ENCODE measurements around the gene KLHL6.

KLHL6 gene

DNA sequence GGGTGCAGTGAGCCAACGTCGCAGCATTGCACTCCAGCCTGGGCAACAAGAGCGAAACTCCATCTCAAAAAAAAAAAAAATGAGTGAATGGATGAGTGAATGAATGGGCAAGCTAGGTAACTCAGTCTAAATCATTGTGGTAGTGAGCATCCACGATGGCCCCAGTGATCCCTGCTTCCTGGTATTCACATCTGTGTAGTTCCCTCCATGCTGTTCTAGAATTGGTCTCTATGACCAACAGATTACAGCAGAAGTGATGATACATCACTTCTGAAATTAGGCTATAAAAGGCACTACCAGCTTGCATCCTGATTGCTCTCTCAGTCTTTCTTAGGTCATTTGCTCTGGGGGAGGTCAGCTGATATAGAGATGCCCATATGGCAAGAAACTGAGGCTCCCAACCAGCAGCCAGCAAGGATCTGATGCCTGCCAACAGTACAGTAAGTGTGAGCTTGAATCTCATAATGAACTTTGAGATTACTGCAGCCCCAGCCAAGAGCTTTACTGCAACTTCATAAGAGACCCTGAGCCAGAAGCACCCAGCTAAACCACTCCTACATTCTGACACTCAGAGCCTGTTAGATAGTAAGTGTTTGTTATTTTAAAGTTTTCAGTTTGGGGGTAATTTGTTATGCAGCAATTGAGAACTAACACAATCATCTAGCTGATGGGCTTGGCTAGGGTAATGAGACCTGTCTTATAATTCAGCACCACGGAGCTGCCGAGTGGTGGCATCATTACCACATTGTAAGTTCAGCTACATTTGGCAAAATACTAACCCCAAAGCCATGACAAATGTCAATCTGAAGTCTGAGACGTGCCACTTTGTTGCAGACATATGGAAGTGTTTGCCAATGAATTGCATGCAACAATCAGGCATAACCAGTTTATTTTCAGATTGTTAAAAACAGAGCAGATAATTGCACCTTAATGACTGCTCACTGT lies 53.0 kb downstream of the KLHL6 start:
- DNase-seq = no peak

DNA sequence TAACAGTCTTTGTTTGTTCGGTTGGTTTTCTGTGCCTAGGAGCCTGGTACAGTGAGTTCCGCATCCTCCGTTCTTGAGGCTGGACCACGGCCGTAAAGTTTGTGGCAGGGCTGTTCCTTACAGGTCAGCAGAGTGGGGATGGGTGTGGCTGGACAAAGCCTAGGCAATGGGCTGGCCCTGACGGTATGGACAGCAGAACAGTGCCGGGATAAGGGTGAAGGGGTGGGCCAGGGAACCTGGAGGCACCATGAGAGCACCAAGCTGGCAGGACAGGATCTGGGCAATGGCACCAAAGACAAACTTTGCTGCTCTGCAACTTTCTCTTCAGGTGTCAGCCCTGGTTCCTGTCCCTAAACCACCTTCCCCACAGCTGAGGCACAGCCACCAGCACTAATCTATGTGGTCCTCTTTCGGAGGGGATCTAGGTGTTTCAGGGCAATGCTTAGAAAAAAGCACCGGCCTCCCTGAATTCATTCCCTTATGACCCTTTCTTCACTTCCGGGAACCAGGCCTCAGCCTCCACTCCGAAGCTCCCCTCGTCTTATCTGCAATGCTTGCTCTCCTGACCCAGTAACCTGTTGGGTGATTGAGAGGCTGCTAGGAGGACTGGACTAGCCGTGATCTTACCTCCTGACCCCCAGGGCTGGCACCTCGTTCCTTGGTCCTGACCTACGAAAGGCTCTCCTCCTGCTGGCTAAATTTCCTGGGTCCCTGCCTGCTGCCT lies 54.4 kb downstream of the KLHL6 start:
- no peak for DNase-seq

DNA sequence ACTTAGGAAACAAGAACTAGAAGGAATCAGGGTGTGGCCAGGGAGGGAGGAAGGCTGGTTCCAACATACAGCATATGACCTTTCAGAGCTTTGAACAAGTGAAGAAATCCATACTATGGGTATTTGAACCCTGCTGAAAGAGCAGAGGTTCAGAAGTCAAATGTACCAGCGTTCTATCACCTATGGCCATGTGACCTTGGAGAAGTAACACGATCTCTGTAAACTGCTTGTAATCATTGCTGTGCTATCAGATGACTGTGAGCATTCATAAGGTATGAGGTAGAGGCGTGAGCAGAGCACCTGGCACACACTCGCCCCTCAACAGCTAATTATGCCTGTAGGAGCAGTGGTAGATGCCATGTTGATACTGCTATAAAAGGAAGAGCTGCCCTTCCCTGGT lies 55.2 kb downstream of the KLHL6 start:
- DNase-seq = peak; percentile 51

DNA sequence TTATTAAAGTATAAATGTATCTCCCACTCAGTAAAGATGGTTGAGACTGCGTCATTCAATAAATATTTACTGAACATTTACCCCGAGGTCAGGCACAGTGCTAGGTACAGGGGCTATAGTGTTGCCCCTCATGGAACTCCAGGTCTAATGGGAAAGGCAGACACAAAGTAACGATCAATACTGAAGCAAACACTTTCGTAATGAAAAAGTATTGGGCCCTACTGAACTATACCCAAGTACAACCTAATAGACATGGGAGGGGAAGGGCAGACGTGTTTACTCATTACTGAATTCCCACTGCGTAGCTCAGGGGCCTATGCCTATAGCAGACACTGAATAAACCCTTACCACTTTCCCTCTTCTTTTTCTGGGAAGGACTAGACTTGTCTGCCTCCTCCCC lies 56.9 kb downstream of the KLHL6 start:
- no peak for DNase-seq

DNA sequence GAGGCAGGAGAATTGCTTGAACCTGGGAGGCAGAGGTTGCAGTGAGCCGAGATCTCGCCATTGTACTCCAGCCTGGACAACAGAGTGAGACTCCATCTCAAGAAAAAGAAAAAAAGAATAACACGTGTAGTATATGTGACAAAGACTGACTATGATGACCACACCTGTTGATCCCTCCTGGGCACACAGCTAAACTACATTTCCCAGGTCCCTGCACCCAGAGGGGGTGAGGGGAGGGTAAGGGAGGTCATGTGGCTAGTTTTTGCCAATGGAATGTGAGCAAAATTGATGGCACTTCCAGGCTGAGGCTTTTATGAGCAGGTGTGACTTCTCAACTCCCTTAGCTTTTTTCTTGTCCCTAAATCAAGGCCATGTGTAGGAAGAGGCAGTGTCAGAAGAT lies 58.2 kb downstream of the KLHL6 start:
- no peak for DNase-seq

DNA sequence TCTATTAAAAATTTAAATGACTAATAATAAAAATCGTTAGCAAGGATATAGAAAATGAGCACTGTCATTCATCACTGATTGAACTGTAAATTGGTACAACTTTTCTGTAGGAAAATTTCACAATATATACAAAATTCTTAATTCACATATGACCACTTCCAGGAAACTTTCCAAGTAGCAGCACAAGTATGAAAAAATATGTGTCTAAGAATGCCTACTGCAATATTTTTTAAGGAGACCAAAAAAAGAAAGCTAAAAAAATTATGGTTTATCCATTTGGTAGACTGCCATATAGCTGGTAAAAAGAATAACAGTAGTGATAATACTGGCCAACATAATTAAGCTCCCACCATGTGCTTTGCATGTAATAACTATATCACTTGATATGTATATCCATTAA lies 59.2 kb downstream of the KLHL6 start:
- DNase-seq = no peak

DNA sequence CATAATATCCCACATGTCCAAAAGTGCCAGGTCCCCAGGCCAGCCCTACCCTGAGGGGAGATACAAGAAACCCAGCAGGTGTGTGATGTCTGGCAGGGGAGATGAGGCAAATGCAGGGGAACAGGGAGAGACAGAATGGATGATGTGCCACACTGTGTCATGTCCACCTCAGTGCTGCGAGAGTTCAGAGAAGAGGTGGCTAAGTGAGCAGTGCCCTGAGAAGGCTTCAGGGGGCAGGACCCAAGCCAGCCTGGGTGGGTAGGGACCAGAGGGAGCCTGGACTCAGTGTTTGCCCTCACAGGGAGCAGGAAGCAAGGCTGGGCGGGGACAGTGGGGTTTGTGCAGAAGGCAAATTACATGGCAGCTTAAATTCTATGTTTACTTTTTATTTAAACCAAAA lies 61.2 kb downstream of the KLHL6 start:
- no peak for DNase-seq

DNA sequence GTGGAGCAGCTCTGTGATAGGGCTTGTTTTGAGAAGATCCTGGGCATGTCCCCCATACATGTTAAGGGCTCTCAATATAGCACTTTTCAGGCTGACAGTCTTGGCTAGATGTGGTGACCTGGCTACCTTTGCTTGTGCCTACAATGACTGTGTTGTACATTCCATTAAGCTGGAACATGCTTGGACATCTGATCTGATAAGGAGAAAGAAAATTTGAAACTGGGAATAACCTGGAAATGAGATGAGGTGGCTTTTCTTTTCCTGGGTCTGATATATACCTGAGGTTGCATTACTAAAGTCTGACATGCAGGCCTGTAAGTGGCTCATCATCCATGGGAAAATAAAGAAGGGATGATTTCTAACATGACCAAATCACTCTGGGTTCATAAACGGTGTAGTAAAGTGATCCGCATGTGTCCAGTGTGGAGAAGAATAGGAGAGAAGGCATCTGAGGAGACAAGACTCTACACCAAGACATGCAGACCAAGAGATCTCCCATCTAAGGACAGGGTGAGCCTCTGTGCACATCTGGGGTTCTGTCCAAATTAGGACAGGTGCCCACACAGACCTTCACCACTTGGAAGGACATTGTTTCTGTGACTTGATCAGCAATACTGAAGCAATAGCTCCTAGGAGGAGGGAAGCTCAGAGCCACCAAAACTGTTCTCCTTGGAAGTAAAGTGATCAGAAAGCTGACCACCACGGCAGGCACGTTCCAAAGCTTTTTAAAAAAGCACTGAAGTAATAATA lies 62.0 kb downstream of the KLHL6 start:
- DNase-seq = no peak

DNA sequence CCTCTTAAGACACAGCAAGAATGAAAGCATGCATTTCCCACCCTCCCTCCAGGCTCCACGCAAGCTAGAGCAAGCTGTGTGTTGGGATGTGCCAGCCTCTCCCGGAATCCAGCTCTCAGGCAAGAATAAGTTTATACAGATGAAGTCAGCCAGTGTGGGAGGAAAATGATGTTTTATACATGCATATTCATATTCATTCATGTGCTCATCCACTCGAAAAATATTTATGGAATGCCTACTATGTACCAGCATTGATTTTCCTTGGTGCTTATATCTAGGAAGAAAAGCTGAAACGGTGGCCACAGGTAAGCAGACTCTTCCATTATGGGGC lies 62.7 kb downstream of the KLHL6 start:
- DNase-seq = no peak

DNA sequence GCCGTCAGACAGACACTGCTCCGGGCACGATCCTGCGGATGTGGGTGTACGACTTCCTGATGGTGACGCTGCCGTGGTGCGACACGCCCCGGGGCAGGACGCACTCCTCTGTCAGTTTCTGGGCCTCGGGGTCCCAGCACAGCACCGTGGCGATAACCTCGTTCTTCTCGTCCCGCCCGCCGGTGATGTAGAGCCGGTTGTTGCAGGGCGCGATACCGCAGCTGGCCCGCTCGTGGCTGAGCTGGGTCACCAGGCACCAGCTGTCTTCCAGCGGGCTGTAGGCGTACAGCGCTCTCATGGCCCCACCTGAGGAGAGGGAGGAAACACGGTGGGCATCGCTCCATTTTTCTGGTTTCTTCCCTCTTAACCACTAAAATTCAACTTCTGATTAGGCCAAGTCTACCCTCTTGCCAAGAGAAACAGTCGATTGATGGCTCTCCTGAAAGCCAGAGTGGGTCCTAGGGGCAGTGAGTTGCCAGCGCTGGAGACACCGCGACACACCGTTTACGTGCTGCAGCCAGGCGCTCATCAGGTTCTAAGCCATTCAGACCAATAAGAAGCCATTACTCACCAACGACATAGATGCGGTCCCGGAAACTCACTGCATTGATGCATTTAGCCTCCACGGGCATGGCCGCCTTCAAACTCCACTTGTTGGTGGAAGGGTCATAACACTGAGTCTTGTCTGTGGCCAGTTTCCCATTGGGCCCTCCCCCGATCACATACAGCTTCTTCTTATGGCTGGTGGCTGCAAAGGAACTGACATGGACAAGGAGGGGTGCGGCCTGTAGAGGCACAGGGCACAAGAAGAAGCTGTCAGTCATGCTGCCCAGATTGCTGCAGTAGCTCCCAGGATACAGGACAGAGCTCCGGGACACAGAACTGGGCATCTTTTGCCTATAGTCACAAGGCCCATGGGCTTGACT lies 63.3 kb downstream of the KLHL6 start:
- DNase-seq = no peak

DNA sequence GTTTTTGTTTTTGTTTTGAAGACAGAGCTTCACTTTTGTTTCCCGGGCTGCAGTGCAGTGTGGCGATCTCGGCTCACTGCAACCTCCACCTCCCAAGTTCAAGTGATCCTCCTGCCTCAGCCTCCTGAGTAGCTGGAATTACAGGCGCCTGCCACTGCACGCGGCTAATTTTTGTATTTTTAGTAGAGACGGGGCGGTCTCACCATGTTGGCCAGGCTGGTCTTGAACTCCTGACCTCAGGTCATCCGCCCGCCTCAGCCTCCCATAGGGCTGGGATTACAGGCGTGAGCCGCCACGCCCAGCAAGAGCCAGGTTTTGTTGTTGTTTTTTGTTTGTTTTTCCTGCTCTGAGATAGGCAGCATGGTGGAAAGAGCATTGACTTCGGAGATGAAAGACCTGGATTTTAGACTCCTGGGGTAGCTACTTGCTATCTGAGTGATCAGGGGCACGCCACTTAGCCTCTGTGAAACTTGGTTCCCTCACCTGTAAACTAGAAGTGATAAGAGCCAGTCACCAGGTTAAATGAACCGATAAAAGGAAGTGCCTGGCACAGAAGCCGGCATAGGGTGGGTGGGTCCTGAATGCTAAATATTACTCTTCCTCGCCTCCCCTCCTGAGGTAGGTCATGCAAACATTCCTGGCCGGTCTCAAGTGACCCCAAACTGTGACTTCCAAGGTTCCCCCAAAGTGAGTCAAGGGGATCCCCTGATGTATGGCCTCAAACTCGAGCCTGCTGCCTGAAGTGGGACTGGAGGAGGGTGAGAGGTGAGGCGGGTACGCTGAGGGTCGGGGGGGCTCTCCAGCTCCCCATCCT lies 64.2 kb downstream of the KLHL6 start:
- no peak for DNase-seq

DNA sequence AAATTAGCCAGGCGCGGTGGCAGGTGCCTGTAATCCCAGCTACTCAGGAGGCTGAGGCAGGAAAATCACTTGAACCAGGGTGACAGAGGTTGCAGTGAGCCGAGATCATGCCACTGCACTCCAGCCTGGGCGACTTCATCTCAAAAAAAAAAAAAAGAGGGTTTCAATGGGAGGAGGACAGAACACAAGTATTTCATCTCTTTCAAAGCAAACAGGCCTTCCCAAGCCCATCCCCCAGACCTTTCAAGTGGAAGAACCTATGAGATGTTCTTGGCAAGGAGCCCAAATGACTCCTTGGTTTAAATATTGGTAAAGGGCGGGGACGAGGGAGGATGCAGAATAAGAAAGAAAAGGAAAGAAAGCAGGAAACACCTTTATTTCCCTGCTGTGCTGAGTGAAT lies 64.9 kb downstream of the KLHL6 start:
- peak; percentile 69 for DNase-seq

DNA sequence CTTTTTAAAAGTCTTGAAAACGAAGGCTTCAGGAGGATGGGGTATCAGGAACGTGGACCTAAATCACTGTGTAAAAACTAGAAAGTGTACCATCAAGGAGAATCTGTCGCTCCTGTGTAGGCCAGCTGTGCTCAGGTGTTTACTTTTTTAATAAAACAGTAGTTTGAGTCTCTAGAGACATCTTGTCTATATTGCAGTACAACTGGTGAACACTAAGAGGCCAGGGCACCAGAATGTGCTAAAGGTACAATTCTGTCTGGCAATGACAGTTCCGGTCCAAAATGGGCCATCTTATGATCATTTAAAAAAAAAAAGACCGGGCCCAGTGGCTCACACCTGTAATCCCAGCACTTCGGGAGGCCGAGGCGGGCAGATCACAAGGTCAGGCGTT lies 65.3 kb downstream of the KLHL6 start:
- DNase-seq = no peak

DNA sequence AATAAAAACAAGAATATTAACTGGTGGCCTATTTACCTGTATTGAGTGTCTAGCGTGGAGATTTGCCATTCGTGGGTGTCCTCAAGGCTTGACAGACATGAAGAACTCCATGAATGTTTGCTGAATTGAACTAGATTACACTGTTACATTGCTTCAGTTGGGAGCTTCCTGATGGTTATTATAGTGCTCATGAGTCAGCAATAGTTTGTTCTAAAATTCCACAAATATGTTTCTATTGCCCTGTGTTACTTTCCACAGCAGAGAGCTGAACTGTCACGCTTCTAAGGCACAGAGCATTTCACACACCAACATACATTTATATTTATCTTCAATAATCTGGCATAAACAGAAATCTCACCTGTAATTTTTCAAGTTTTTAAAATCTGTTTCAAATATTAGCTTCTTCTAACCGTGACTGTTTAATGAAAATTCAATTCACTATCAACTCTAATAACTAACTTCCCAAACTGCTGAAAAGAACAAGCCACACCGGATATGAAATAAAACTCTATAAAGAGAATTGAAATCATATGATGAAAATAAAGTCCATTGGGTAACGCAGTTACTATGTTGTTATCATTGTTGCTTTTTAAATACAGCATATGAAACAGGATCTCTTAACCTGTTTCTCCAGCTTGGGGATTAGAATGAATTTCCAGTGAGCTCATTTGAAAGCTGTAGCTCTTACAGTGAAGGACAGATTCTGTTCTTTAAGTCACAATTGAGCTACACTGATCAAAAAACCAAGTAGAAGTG lies 65.9 kb downstream of the KLHL6 start:
- no peak for DNase-seq

DNA sequence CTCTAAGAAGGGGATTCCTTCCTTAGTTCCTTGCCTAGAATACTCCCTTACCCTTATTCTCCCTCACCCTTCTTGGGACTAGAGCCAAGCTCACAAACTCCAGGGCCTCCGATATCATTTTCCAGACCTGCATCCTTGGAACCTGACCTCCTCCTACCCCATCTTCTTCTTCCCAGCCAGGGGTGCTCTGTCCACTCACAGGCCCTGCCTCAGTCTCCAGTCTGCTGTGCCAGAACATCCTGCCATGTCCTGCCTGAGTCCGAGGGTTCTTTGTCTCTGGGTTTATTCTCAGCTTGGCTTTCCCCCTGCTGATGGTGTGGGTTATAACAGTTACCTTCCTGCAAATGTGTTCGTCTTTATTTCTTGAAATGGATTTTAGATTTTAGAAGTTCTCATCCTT lies 67.2 kb downstream of the KLHL6 start:
- DNase-seq = no peak

DNA sequence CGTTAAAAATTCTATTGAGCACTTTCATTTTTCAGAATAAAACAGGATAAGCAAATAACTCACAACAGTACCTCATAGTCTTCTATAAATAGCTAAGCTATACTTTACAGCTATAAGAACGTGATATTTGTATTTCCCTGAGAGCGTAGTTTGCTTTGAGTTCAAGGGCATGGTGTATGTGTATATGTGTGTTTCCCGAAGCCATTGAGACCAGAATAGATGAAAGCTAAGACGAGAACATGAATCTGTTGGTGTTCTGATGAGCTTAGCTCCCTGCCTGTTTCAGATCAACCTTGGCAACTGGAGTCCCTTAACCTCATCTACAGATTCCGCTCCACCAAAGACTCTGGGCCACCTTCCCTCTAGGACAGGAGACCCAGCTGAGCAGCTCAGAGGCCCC lies 67.6 kb downstream of the KLHL6 start:
- no peak for DNase-seq

DNA sequence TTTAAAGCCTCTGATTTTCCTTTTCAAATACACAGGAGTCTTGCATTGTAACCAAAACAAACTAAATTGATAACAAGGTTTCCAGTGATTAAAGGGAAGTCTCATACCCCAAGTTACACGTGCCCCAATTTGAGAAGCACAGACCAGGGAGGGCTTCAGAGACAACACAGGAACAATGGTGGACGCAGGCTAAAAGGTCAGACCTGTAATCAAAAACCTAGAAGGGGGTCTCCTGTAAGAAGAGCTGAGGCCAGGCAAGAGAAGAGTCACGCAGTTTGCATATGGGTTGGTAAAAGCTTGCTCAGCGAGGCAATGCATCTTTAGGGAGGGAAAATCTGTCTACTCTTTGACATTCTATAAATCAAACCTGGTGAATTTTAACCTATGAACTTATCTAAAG lies 68.5 kb downstream of the KLHL6 start:
- no peak for DNase-seq

DNA sequence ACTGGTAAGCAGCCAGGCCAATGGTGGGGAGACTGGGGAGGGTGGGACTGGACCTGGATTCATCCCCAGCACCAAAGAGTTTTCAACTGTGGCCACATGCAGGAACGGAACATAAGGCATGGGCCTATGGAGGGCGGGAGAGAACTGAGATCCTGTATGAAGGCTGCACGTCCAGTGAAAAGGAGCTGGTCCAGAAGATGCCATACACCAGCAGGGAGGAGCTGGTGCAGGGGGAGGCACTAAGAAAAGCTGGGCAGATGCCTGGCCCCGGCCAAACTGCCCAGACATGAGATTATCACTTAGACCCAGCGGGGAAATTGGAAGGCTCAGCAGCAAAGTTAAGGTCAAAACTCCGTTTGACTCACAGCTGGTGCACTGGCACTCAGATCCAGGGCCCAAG lies 69.0 kb downstream of the KLHL6 start:
- DNase-seq = no peak

DNA sequence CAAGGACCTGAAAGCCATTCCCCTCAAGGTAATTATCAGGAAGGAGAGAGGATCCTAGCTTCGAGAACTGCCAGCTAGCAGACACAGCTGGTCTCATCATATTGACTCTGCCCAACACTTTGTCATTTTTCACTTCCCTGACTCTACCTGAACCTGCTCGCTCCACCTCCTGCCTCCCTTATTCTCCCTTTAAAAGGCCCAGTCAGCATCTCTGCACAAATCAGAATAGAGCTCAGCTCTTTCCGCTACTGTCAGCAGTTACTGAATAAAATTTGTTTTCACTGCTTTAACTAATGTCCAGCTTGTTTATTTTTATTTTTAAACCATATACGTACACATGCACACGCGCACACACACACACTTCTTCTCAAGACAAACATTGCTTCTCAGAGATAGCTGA lies 69.9 kb downstream of the KLHL6 start:
- DNase-seq = no peak

DNA sequence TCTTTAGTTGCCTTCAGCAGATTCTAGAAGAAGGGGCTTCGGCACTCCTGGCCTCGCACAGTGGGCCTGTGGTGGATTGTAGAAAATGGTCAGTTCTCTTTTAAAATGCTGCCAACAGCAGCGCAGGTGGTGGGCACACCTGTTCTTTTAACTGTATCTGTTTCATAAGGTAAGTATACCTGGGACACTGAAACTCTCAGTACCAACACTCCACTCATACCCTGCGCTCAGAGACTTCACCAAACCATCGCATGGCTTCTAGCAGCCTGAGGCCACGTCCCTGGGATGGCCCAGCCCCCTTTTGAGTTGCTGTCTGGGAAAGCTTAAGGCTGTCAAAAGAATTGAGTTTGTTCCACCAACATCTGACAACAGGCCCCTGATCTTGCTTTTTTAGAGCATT lies 70.4 kb downstream of the KLHL6 start:
- DNase-seq = no peak

Measured in DMS153 (cell line).